Liver (tissue), 3 donors: ENCODE measurements around the gene RIC1.

Experiments used
- HNF4A ChIP-seq, 2 donors: conservative IDR thresholded peaks; 2 replicates each; pipeline ENCODE4 v1.6.1; 2016; ENCODE audit warnings: antibody characterized with exemption in 2 of 2, mild to moderate bottlenecking in 2 of 2
- JUND ChIP-seq, 2 donors: IDR thresholded peaks; 2 replicates each; pipeline ENCODE4 v1.6.1; 2016; ENCODE audit warnings: antibody characterized with exemption in 2 of 2
- RXRA ChIP-seq, 2 donors: IDR thresholded peaks; 2 replicates each; pipeline ENCODE4 v1.6.1; 2017 to 2018; ENCODE audit warnings: antibody characterized with exemption in 2 of 2, mild to moderate bottlenecking in 1 of 2
- TAF1 ChIP-seq: conservative IDR thresholded peaks from 2 replicates; pipeline ENCODE4 v1.6.1; 2016; ENCODE audit warnings: antibody characterized with exemption, mild to moderate bottlenecking
- TF ChIP-seq, protein P1 (sequence below): IDR thresholded peaks from 2 replicates; pipeline ENCODE4 v1.6.1; 2016; ENCODE audit warnings: antibody characterized with exemption, mild to moderate bottlenecking
- TF ChIP-seq, protein P2 (sequence below): fragments of 150-350 bp; IDR thresholded peaks from 2 replicates; pipeline ENCODE4 v1.5.1; 2017; ENCODE audit warnings: improper control_type of control experiment, low read depth, low read length; ENCODE audit not compliant: missing input control
- donor health status: healthy.
- donor health status: healthy.

DNA sequence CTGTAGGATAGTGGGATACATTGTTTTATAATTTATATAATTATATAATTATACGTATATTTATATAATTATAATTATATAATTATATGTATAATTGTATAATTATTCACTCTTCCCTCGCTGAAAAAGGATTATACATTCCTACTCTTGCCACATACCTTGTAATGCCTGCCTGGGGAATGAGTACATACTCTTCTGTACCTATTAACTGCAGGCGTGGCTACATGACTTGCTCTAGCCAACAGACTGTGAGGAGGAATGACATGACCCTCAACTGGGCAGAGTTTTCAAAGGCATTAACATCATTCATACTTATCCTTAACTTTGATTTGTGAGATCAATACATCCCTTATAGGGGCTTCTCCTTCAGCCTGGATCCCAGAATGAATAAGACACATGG lies 184.9 kb downstream of the RIC1 start:
- TF ChIP-seq, protein P1, sequence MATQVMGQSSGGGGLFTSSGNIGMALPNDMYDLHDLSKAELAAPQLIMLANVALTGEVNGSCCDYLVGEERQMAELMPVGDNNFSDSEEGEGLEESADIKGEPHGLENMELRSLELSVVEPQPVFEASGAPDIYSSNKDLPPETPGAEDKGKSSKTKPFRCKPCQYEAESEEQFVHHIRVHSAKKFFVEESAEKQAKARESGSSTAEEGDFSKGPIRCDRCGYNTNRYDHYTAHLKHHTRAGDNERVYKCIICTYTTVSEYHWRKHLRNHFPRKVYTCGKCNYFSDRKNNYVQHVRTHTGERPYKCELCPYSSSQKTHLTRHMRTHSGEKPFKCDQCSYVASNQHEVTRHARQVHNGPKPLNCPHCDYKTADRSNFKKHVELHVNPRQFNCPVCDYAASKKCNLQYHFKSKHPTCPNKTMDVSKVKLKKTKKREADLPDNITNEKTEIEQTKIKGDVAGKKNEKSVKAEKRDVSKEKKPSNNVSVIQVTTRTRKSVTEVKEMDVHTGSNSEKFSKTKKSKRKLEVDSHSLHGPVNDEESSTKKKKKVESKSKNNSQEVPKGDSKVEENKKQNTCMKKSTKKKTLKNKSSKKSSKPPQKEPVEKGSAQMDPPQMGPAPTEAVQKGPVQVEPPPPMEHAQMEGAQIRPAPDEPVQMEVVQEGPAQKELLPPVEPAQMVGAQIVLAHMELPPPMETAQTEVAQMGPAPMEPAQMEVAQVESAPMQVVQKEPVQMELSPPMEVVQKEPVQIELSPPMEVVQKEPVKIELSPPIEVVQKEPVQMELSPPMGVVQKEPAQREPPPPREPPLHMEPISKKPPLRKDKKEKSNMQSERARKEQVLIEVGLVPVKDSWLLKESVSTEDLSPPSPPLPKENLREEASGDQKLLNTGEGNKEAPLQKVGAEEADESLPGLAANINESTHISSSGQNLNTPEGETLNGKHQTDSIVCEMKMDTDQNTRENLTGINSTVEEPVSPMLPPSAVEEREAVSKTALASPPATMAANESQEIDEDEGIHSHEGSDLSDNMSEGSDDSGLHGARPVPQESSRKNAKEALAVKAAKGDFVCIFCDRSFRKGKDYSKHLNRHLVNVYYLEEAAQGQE = no peak
- TF ChIP-seq, protein P2, sequence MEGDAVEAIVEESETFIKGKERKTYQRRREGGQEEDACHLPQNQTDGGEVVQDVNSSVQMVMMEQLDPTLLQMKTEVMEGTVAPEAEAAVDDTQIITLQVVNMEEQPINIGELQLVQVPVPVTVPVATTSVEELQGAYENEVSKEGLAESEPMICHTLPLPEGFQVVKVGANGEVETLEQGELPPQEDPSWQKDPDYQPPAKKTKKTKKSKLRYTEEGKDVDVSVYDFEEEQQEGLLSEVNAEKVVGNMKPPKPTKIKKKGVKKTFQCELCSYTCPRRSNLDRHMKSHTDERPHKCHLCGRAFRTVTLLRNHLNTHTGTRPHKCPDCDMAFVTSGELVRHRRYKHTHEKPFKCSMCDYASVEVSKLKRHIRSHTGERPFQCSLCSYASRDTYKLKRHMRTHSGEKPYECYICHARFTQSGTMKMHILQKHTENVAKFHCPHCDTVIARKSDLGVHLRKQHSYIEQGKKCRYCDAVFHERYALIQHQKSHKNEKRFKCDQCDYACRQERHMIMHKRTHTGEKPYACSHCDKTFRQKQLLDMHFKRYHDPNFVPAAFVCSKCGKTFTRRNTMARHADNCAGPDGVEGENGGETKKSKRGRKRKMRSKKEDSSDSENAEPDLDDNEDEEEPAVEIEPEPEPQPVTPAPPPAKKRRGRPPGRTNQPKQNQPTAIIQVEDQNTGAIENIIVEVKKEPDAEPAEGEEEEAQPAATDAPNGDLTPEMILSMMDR = no peak
- TF ChIP-seq HNF4A (conservative IDR thresholded peaks at IDR 0.05) = no peak
- TF ChIP-seq JUND (IDR thresholded peaks at IDR 0.05) = no peak
- no peak for TF ChIP-seq TAF1
- TF ChIP-seq RXRA (IDR thresholded peaks at IDR 0.05) = no peak
